ENCODE data around the gene DPP6.

The DPP6 gene

GRCh38 chr7:154232700-154233099 is 180.5 kb downstream of the DPP6 start:
- DNase-seq (ENCODE audit: low read depth): no peak

- DNase-seq (ENCODE audit: low read depth): no peak
Observed at GRCh38 chr7:154241988-154242387, 189.8 kb downstream of the DPP6 start.

GRCh38 chr7:154242709-154243108 is 190.5 kb downstream of the DPP6 start:
- no peak for DNase-seq (ENCODE audit: low read depth)

GRCh38 chr7:154252046-154252445 is 199.8 kb downstream of the DPP6 start:
- DNase-seq (ENCODE audit: low read depth): no peak

- no peak for DNase-seq (ENCODE audit: low read depth)
Observed at GRCh38 chr7:154253810-154254209, 201.6 kb downstream of the DPP6 start.

- DNase-seq (ENCODE audit: low read depth): no peak
Observed at GRCh38 chr7:154255324-154255723, 203.1 kb downstream of the DPP6 start.

GRCh38 chr7:154256150-154256549 is 204.0 kb downstream of the DPP6 start:
- DNase-seq (ENCODE audit: low read depth): no peak

- no peak for DNase-seq (ENCODE audit: low read depth)
Observed at GRCh38 chr7:154259396-154259795, 207.2 kb downstream of the DPP6 start.

- no peak for DNase-seq (ENCODE audit: low read depth)
Observed at GRCh38 chr7:154287356-154287755, 235.2 kb downstream of the DPP6 start.

- DNase-seq (ENCODE audit: low read depth): no peak
Observed at GRCh38 chr7:154289119-154289518, 236.9 kb downstream of the DPP6 start.

GRCh38 chr7:154296443-154296842 is 244.2 kb downstream of the DPP6 start:
- no peak for DNase-seq (ENCODE audit: low read depth)

GRCh38 chr7:154299736-154300135 is 247.5 kb downstream of the DPP6 start:
- no peak for DNase-seq (ENCODE audit: low read depth)

- DNase-seq (ENCODE audit: low read depth): no peak
Observed at GRCh38 chr7:154302380-154302779, 250.2 kb downstream of the DPP6 start.

- DNase-seq (ENCODE audit: low read depth): no peak
Observed at GRCh38 chr7:154304231-154304630, 252.0 kb downstream of the DPP6 start.

- DNase-seq (ENCODE audit: low read depth): no peak
Observed at GRCh38 chr7:154304740-154305700, 252.8 kb downstream of the DPP6 start.

GRCh38 chr7:154306036-154306435 is 253.8 kb downstream of the DPP6 start:
- no peak for DNase-seq (ENCODE audit: low read depth)

- DNase-seq (ENCODE audit: low read depth): no peak
Observed at GRCh38 chr7:154308928-154309327, 256.7 kb downstream of the DPP6 start.

GRCh38 chr7:154310114-154310513 is 257.9 kb downstream of the DPP6 start:
- no peak for DNase-seq (ENCODE audit: low read depth)

- DNase-seq (ENCODE audit: low read depth): no peak
Observed at GRCh38 chr7:154324196-154324595, 272.0 kb downstream of the DPP6 start.

GRCh38 chr7:154326421-154326820 is 274.2 kb downstream of the DPP6 start:
- DNase-seq (ENCODE audit: low read depth): no peak

- DNase-seq (ENCODE audit: low read depth): no peak
Observed at GRCh38 chr7:154330318-154330717, 278.1 kb downstream of the DPP6 start.

- DNase-seq (ENCODE audit: low read depth): no peak
Observed at GRCh38 chr7:154332811-154333580, 280.8 kb downstream of the DPP6 start.

GRCh38 chr7:154336295-154336694 is 284.1 kb downstream of the DPP6 start:
- DNase-seq (ENCODE audit: low read depth): no peak
